PC-3 (cell line): ENCODE data around the gene SDHC.

Experiments
- EZH2phosphoT487 ChIP-seq: fragments of 300-600 bp; sonication (generic); IDR thresholded peaks from 2 replicates; pipeline ENCODE4 v1.6.1; 2018; ENCODE audit warnings: mild to moderate bottlenecking, antibody characterized with exemption, low read length, borderline replicate concordance
- TF ChIP-seq, protein P1 (sequence below): fragments of 300-600 bp; sonication (generic); conservative IDR thresholded peaks from 2 replicates; pipeline ENCODE4 v1.5.1; 2017; ENCODE audit warnings: antibody characterized with exemption, low read depth, mild to moderate bottlenecking, low read length

DNA sequence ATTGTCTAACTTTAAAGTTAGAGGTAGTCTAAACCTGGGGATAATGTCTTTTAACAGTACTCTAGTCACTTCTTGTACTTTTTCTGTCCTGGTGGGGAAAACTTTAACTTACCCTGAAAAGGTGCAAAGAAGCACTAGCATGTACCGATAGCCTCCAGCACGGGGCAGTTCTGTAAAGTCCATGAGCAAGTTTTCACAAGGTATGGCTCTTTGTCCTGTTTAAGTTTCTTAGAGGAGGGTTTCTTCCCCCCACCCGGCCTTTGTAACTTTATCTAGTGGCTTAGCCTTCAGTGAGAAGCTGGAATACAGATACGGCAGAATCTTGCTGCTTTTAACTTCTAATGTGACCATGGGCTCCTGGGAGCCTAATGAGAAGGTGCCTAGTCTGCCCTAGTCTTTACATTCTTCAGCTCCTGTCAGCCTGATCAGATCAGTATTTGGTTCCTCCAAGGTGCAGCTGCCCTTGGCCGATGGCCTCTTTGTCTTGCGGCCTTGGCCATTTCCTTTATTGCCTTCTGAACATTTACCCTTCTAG lies 93.3 kb downstream of the SDHC start:
- no peak for TF ChIP-seq EZH2phosphoT487
- TF ChIP-seq, protein P1, sequence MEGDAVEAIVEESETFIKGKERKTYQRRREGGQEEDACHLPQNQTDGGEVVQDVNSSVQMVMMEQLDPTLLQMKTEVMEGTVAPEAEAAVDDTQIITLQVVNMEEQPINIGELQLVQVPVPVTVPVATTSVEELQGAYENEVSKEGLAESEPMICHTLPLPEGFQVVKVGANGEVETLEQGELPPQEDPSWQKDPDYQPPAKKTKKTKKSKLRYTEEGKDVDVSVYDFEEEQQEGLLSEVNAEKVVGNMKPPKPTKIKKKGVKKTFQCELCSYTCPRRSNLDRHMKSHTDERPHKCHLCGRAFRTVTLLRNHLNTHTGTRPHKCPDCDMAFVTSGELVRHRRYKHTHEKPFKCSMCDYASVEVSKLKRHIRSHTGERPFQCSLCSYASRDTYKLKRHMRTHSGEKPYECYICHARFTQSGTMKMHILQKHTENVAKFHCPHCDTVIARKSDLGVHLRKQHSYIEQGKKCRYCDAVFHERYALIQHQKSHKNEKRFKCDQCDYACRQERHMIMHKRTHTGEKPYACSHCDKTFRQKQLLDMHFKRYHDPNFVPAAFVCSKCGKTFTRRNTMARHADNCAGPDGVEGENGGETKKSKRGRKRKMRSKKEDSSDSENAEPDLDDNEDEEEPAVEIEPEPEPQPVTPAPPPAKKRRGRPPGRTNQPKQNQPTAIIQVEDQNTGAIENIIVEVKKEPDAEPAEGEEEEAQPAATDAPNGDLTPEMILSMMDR: no peak
